Ovary (tissue), 9 donors: Measurements from ENCODE around the gene DIS3L2. TPM values are rescaled to one million over a fixed set of nuclear protein-coding genes. Genes with fewer than 3 reads are reported as not detected.

Source experiments
- DNase-seq, 5 donors: peaks; one replicate each; pipeline ENCODE4 v3.0.0-alpha.2; 2019 to 2020
- H3K27ac ChIP-seq, 2 donors: fragments of 200-600 bp; one replicate each; pipeline versions ENCODE4 v1.5.1 to v1.8.0; 2019 to 2022
- H3K27me3 ChIP-seq: fragments of 200-600 bp; one replicate; pipeline ENCODE4 v1.8.0; 2022
- H3K36me3 ChIP-seq: fragments of 200-600 bp; sonication (generic); one replicate; pipeline ENCODE4 v1.5.1; 2019
- H3K4me1 ChIP-seq: one replicate; pipeline ENCODE4 v1.8.1; 2013; ENCODE audit warnings: mild to moderate bottlenecking, moderate library complexity; ENCODE audit not compliant: insufficient read depth
- H3K4me3 ChIP-seq: fragments of 200-600 bp; sonication (generic); one replicate; pipeline ENCODE4 v1.5.1; 2017
- H3K9me3 ChIP-seq, 2 donors: fragments of 200-600 bp in 1 of 2; sonication (generic) in 1 of 2; one replicate each; pipeline versions ENCODE4 v1.5.1 to v1.8.1; 2013 to 2019; ENCODE audit warnings: mild to moderate bottlenecking in 1 of 2, moderate library complexity in 1 of 2
- EP300 ChIP-seq: sonication (generic); formaldehyde crosslinking; IDR thresholded peaks from one replicate; pipeline ENCODE4 v1.6.1; 2017; ENCODE audit warnings: antibody characterized with exemption
- POLR2A ChIP-seq: fragments of 450-650 bp; IDR thresholded peaks from one replicate; pipeline ENCODE4 v1.6.1; 2017; ENCODE audit warnings: antibody characterized with exemption, mild to moderate bottlenecking, moderate library complexity
- WGBS, 3 donors: extraction: QIAGEN DNeasy Blood & Tissue Kit in 1 of 3; methylation state at CpG; one replicate each; pipeline versions ENCODE4 v1.1.5 to v1.1.7; 2013 to 2017; 5-methylcytosine and 5-hydroxymethylcytosine counted together
- intact Hi-C, 4 donors: fragments of 100-400 bp; cut with DNase I; formaldehyde crosslinking; loops; one replicate each; pipeline versions ENCODE4 v1.11.0 to v1.15.1; 2022 to 2023
- polyA plus RNA-seq, 2 donors: library from polyadenylated mRNA; stranded (reverse); fragments of 200-250 nt in 1 of 2; fragments of 350-450 nt in 1 of 2; fragmentation: Illumina TruSeq in 1 of 2; extraction: RNeasy Lipid Tissue Mini Kit (QIAGEN cat#74804) in 1 of 2; gene quantifications; one replicate each; pipeline ENCODE4 v1.2.3, GENCODE V29; 2013 to 2014
- total RNA-seq, 7 donors: library from RNA; depleted of rRNA in 2 of 7; stranded (reverse); fragments of >200 nt in 2 of 7; fragmentation: NEBNext Ultra II Directional in 3 of 7; extraction: Animal tissue kit (Norgen Biotek cat#: 25700) in 3 of 7; gene quantifications; one replicate each; pipeline versions ENCODE4 v1.1.0 to v1.2.4, GENCODE V29; 2016 to 2023
- TF ChIP-seq, protein P1 (sequence below), 3 donors: fragments of 450-650 bp in 2 of 3; fragments of 200-600 bp in 1 of 3; IDR thresholded peaks; one replicate each; pipeline versions ENCODE4 v1.5.1 to v1.8.0; 2016 to 2022; ENCODE audit warnings: antibody characterized with exemption in 3 of 3, mild to moderate bottlenecking in 1 of 3
- donor health status: DM: no; HTN: no; CAD: no; lungs with moderate emphysema.
- donor health status: DM: no; HTN: no; CAD: no.
- donor health status: Bipolar disorder and iron deficiency.
- donor health status: DM: yes; HTN: yes; CAD: no.
- donor health status: DM: no; HTN: no; CAD: no.
- donor health status: DM: yes; HTN: yes; CAD: no.

The DIS3L2 gene
- total and polyA plus RNA-seq, 9 donors: 18.2 to 52.0 (median 32.8) TPM

DNA sequence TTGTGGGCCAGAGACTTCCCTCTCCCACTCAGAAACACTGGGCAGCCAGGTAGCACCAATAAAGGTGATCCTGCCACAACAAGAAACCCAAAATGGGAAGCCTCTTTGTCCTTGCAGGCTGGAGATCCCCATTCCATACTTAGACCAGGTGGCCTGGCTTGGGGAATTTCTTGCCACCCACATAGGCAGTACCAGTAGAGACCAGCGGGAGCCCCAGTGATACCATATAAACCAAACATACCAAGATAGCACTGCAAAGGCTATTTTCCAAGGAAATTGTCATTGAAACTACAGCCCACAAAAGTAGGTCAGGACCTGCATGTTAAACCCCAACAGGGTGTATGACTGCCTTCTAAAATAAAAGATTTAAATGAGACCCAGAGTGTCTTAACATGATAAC is 171.6 kb downstream of the DIS3L2 start:
- DNase-seq: no peak
- TF ChIP-seq POLR2A (no peak), EP300 (no peak)
- TF ChIP-seq, protein P1, sequence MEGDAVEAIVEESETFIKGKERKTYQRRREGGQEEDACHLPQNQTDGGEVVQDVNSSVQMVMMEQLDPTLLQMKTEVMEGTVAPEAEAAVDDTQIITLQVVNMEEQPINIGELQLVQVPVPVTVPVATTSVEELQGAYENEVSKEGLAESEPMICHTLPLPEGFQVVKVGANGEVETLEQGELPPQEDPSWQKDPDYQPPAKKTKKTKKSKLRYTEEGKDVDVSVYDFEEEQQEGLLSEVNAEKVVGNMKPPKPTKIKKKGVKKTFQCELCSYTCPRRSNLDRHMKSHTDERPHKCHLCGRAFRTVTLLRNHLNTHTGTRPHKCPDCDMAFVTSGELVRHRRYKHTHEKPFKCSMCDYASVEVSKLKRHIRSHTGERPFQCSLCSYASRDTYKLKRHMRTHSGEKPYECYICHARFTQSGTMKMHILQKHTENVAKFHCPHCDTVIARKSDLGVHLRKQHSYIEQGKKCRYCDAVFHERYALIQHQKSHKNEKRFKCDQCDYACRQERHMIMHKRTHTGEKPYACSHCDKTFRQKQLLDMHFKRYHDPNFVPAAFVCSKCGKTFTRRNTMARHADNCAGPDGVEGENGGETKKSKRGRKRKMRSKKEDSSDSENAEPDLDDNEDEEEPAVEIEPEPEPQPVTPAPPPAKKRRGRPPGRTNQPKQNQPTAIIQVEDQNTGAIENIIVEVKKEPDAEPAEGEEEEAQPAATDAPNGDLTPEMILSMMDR (IDR thresholded peaks at IDR 0.05): no peak
- no peaks in the 10 kb centered on the region for H3K9me3 ChIP-seq
- H3K36me3 ChIP-seq: no peaks in the 10 kb centered on the region
- no peaks in the 10 kb centered on the region for H3K27me3 ChIP-seq
- H3K4me1 ChIP-seq: peaks cover 5% of the 10 kb centered on the region
- H3K4me3 ChIP-seq: no peak overlapping the region
- intact Hi-C loops: no loop called here
- H3K27ac ChIP-seq: no peak overlapping the region
- 93 to 100% (median 95%) methylated on average over 1 of the region's 1 CpG for WGBS, 3 donors

DNA sequence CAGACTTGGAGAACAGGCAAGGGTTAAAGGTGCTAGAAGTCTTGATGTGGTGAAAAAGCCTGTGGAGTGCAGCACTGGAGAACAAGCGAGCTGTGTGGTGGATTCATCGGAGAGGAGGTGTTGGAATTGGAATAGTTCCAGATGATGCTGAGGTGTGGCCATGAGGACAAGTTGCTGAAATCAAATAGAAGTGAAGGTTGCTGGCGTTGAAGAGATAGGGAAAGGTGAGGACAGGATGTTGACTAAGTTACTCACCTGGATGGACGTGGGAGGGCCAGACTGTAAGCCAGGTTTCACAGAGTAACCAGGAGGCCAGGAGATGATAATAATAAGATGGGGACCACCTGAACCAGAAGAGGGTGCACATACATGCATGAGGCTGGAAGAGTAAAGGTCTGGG is 173.4 kb downstream of the DIS3L2 start:
- Histone ChIP-seq H3K27me3 (no peaks in the 10 kb centered on the region), H3K4me3 (no peak overlapping the region), H3K4me1 (peaks cover 3% of the 10 kb centered on the region), H3K27ac (no peak overlapping the region), H3K9me3 (no peaks in the 10 kb centered on the region), H3K36me3 (no peaks in the 10 kb centered on the region)
- WGBS, 3 donors: 92 to 94% (median 93%) methylated on average over 4 of the region's 4 CpGs
- TF ChIP-seq POLR2A (no peak), EP300 (no peak)
- TF ChIP-seq, protein P1 (IDR thresholded peaks at IDR 0.05): no peak
- DNase-seq: no peak
- intact Hi-C loops: no loop called here

DNA sequence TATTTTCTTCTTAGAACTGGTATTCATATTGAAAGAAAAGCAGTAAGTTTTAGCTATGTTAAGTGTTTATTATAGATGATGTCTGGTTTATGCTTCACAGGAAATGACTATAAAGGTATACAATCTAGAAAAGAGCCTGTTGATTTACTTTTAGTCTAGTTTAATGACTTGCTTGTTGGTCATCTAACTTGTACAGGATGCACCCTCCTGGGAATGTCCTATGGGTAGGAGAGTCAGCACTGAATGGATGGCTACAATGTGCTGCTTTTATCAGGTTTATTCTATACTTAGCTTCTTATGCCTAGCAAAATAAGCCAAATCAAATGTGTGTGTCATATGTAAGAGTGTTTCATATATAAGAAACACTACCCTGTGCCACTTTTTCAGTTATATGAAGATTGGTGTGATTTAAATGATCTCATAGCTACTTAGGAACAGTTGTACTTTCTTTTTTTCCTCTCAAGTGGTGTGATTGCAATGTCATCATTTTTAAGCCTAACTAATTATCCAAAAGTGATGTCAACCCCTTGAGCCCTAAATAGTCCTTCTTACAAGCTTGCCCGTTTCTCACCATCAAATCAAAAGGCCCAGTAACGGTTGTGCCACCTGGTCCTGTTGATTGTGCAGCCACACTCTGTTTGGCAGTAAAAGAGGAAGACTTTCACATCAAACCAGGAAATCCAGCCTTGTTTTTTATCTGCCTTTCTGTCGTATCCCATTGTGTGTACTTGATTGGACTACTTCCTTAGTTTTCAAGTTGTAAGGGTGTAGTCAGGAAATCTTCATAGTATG is 176.0 kb downstream of the DIS3L2 start:
- WGBS, 3 donors: 81 to 94% (median 91%) methylated on average over 3 of the region's 3 CpGs
- Histone ChIP-seq H3K27ac (no peak overlapping the region), H3K4me3 (no peak overlapping the region), H3K36me3 (no peaks in the 10 kb centered on the region), H3K27me3 (no peaks in the 10 kb centered on the region), H3K4me1 (no peaks in the 10 kb centered on the region), H3K9me3 (no peaks in the 10 kb centered on the region)
- TF ChIP-seq POLR2A: no peak
- TF ChIP-seq, protein P1 (IDR thresholded peaks at IDR 0.05): no peak
- TF ChIP-seq EP300: no peak
- no peak for DNase-seq
- intact Hi-C loops: no loop called here

DNA sequence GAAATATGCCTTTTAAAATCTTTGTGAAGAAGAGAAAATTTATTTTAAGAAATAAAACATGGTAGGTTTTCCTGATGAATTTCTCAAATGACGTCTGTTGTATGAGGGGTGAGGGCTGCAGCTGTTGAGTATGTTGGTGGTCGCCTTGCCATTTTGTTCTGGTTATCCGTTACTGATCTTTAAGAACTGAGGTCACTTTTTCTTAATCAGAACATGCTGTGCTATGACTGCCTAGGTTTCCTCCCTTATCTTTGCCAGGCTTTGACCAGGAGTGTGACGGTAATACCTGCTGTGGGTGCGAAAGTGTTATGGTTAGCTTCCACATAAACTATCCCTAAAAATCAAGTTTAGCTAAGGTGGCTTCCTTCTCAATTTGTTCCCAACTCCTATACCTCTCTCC is 176.9 kb downstream of the DIS3L2 start:
- intact Hi-C loops: no loop called here
- no peaks in the 10 kb centered on the region for H3K36me3 ChIP-seq
- WGBS, 3 donors: 93 to 96% (median 93%) methylated on average over 5 of the region's 5 CpGs
- H3K9me3 ChIP-seq: no peaks in the 10 kb centered on the region
- TF ChIP-seq POLR2A: no peak
- no peak for TF ChIP-seq EP300
- TF ChIP-seq, protein P1 (IDR thresholded peaks at IDR 0.05): no peak
- DNase-seq: no peak
- no peak overlapping the region for H3K27ac ChIP-seq
- no peaks in the 10 kb centered on the region for H3K4me1 ChIP-seq
- H3K4me3 ChIP-seq: no peak overlapping the region
- H3K27me3 ChIP-seq: no peaks in the 10 kb centered on the region
